SK-N-MC (cell line): ENCODE results near the gene SEMA5A.

Source experiments
- EZH2 ChIP-seq: fragments of 200-600 bp; sonication (generic); IDR thresholded peaks from one replicate; pipeline ENCODE4 v1.6.1; 2017; ENCODE audit warnings: antibody characterized with exemption
- POLR2AphosphoS5 ChIP-seq: IDR thresholded peaks from 2 replicates; pipeline ENCODE4 v1.6.1; 2012; ENCODE audit warnings: mild to moderate bottlenecking, low read depth, low read length, borderline replicate concordance

DNA sequence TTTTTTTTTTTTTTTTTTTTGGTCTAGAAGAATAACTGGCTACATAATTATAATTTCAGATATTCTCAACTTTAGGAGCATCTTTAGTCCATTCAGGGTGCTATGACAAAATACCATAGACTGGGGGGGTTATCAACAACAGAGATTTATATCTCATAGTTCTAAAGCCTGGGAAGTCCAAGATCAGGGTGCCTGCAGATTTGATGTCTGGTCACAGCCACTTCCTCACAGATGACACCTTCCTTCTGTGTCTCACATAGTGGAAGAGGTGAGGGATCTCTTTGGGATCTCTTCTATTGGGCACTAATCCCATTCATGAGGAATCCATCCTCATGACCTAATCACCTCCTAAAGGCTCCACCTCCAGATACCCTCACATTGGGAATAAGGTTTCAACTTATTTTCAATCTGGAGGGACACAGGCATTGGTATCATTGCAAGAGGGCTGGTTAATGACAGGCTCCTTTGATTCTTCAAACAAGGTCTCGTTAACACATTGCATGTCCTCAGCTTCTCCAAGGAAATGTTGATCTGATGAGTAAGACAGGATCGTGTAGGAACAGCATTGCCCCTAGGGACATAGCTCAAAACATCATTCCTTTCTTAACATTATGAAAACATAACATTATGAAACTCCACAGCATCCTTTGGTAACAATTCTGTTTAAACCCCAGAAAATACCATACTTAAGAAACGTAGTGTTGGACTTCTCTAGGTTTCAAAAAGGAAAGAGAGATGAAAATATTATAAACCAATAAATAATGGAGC, 372.4 kb downstream of the SEMA5A start:
- TF ChIP-seq POLR2AphosphoS5 (no peak), EZH2 (no peak)
